ENCODE data around the gene CERS6. TPM values are rescaled to one million over a fixed set of nuclear protein-coding genes. Genes with fewer than 3 reads are reported as not detected.

The CERS6 gene
- total RNA-seq, 1 experiment from 2014 or later: 15.1 TPM

GRCh38 chr2:168529900-168530561, 74.0 kb downstream of the CERS6 start:
- no peak for DNase-seq (ENCODE audit: low read depth)

DNA sequence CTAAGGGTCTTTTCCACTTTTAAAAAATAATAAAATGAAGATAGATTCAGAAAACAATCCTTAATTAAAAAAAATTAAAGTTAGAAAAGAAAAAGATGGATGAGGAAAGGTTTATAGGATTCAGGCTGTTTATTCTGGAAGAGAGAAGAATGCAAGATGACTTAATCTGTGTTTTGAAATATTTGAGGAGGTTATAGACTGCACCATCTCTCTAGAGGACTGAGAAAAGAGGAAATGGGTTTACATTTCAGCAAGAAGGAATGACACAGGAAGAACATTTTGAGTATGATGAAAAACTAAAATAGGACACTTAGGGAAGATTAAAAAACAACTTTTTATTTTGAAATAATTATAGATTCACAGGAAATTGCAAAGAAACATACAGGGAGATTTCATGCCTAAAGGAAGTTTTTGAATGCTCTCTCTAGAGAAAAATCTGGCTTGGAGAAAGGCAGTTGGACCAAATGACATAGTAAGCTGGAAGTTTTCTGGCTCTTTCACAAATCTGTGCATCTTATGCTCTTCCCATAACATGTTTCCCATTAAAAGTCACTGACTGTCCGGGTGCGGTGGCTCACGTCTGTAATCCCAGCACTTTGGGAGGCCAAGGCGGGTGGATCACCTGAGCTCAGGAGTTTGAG, 75.0 kb downstream of the CERS6 start:
- no peak for DNase-seq (ENCODE audit: low read depth)

- no peak for DNase-seq (ENCODE audit: low read depth)
Measured at GRCh38 chr2:168534926-168535325, 78.9 kb downstream of the CERS6 start.

DNA sequence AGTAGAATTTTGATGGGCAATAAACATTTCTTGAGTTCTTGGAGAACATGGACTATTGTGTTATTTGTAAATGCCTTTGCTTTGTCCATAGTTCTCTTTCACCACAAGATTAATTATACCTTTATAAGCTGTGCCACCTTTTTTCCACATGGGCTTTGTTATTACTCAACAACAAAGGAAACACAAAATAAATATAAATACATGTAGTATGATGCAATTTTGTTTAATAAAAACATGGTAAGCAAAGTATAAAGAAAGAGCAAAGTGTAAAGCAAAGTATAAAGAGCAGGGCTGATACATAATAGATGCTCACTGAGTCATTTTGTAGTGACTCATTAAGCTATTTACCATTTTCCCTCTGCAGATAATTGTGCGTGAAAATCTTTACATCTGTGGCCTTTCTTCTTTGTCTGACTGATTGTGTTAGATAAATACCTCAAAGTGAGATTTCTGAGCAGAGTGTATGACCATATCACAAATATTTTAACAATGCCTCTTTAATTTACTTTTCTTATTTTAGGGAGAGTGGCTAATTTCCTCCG, 80.9 kb downstream of the CERS6 start:
- peak; percentile 57 for DNase-seq (ENCODE audit: low read depth)

DNA sequence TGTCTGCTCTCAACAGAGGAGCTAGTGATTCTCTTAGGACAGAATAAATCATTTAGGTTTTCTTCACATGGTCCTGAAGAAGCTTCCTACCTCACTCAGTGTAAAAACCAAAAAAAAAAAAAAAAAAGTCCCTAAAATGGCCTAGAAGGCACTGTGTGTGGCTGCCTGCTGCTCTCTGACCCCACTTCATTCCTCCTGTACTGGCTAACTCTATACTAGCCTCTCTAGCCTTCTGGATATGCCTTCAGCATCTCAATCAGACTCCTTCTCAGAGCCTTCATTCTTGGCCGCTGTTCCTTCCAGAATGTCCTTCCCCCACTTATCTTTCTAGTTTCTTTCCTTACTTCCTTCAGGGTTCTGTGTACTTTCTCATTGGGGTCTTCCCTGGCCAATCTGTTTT, 82.1 kb downstream of the CERS6 start:
- no peak for DNase-seq (ENCODE audit: low read depth)

GRCh38 chr2:168538534-168538933, 82.5 kb downstream of the CERS6 start:
- DNase-seq (ENCODE audit: low read depth): peak; percentile 68

DNA sequence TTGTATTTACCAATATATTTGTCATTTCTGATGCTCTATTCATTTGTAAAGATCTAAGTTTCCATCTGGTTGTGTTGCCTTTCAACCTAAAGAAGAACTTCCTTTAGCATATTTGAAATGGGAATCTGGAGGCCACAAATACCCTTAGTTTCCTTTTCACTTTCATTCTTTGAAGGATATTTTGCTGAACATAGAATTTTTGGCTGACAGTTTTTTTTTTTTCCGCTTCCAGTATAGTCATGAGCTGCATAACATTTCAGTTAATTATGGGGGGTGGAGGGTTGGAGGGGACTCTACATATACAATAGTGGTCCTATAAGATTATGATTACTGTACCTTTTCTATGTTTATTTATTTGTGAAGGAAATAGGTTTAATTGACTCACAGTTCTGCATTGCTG, 83.9 kb downstream of the CERS6 start:
- no peak for DNase-seq (ENCODE audit: low read depth)

- no peak for DNase-seq (ENCODE audit: low read depth)
Measured at GRCh38 chr2:168541858-168542257, 85.8 kb downstream of the CERS6 start.

- no peak for DNase-seq (ENCODE audit: low read depth)
Measured at GRCh38 chr2:168543037-168543436, 87.0 kb downstream of the CERS6 start.

- no peak for DNase-seq (ENCODE audit: low read depth)
Measured at GRCh38 chr2:168543935-168544334, 87.9 kb downstream of the CERS6 start.

GRCh38 chr2:168545439-168546082, 89.5 kb downstream of the CERS6 start:
- peak; percentile 85 for DNase-seq (ENCODE audit: low read depth)

DNA sequence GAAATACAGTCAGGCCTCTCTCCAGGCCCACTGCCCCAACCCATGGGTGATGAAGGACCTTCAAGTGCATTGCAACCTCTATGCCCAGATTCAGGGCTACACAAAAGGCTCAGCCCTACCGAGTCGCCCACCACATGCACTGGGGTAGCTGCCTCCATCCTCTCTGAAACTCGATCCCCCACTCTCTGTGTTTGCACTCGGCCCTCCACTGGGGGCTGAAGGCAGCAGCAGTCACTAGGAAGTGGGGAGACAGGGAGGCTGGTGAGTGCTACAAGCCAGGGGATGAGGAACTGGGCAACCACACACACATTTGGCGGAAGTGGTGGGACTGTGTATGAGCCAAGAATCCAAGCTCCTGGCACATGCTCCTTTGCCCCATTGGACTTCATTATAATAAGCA, 94.6 kb downstream of the CERS6 start:
- no peak for DNase-seq (ENCODE audit: low read depth)

- no peak for DNase-seq (ENCODE audit: low read depth)
Measured at GRCh38 chr2:168552450-168552856, 96.4 kb downstream of the CERS6 start.

DNA sequence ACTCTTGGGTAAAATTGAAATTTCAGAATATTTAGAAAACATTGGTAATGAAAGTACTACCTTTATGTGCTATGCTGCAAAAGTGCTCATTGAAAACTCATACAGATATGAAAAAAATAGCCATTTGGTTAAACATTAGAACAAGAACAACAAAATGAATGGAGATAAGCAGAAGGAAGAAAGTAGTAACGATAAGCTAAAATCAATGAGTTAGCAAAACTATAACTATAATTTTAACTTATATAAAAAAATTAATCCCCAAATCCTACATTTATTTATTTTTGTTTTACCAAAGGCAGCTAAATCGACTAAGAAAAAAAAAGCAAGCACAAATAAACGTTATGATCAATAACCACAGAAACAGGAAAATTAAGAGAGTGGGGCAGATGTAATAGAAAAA, 99.2 kb downstream of the CERS6 start:
- no peak for DNase-seq (ENCODE audit: low read depth)

- DNase-seq (ENCODE audit: low read depth): peak; percentile 17
Measured at GRCh38 chr2:168559187-168559586, 103.1 kb downstream of the CERS6 start.

- no peak for DNase-seq (ENCODE audit: low read depth)
Measured at GRCh38 chr2:168560817-168561499, 104.9 kb downstream of the CERS6 start.

GRCh38 chr2:168561991-168562390, 105.9 kb downstream of the CERS6 start:
- no peak for DNase-seq (ENCODE audit: low read depth)

GRCh38 chr2:168562971-168563370, 106.9 kb downstream of the CERS6 start:
- no peak for DNase-seq (ENCODE audit: low read depth)

DNA sequence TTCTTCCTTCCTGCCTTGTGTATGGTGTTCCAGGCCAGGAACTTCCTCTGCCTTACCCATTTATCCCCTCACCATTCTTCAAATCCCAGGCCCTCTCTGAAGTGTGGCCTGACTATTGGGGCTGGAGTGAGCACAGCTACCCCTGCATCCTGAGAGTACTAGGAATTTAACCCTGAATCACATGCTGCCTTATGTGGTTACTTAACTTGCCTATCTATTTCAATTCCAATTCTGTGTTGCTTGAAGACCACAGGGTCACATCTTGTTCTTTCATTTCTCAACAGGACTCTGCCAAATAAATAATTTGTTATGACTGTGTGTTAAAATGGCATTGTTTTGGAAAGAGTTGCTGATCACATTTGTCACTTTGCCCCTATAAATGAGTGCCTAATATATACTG, 108.6 kb downstream of the CERS6 start:
- no peak for DNase-seq (ENCODE audit: low read depth)

- DNase-seq (ENCODE audit: low read depth): peak; percentile 38
Measured at GRCh38 chr2:168565112-168565511, 109.0 kb downstream of the CERS6 start.

DNA sequence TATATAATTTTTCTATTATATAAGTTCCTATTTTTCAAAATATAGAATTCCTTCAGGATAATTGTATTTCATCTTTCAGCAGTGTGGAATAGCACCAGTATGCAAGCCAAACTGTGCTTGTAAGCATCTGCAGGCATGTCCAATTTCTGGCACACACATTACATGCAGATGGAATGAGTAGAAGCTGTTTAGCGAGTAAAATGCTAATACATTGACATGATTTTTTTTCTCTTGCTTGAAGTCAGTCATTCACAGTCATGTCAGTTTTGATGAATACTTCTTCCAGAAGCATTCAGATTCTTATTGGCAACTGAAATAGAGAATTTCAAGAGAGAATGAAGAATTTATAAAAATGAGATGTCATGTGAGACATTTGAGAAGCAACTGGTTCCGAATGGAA, 109.4 kb downstream of the CERS6 start:
- no peak for DNase-seq (ENCODE audit: low read depth)

DNA sequence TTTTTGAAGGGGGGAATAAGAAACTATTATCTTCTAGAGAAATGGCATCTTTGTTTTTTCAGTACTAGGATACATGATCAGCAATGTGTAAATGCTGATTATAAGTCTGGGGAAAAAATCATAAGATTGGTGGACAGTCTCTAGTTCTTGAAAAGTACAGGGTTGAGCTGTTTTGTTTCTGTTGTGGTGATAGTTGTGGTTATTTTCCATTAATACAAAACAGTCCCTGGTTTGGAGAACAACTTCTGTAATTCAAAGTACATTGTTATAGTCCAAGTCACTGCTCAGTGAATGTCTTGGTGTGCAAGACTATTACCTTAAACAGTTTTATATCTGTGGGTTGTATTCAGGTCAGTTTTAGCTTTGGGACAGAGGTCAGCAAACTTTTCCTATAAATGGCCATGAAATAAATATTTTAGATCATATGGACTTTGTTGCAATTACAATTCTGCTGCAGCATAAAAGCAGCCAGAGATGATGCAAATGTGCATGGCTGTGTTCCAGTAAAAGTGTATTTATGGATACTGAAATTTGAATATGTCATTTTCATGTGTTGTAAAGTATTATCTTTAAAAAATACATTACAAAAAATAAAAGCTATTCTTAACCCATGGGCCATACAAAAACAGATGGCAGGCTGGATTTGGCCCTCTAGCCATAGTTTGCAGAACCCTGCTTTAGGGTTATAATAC, 111.0 kb downstream of the CERS6 start:
- DNase-seq (ENCODE audit: low read depth): no peak

Measured in RPMI7951 (cell line).